HG03457 (cell line): ENCODE data around the gene GAN.
"Not testable (repeated sequence)": the region's sequence is repeated elsewhere in the genome, so short reads cannot be mapped to it uniquely, and the experiment has no call there.

Experiments
- ATAC-seq: cut with Tn5 transposase; IDR thresholded peaks from one replicate; pipeline ENCODE4 v1.9.1; 2021; ENCODE audit warnings: moderate number of reproducible peaks; ENCODE audit not compliant: unreplicated experiment

The GAN gene

DNA sequence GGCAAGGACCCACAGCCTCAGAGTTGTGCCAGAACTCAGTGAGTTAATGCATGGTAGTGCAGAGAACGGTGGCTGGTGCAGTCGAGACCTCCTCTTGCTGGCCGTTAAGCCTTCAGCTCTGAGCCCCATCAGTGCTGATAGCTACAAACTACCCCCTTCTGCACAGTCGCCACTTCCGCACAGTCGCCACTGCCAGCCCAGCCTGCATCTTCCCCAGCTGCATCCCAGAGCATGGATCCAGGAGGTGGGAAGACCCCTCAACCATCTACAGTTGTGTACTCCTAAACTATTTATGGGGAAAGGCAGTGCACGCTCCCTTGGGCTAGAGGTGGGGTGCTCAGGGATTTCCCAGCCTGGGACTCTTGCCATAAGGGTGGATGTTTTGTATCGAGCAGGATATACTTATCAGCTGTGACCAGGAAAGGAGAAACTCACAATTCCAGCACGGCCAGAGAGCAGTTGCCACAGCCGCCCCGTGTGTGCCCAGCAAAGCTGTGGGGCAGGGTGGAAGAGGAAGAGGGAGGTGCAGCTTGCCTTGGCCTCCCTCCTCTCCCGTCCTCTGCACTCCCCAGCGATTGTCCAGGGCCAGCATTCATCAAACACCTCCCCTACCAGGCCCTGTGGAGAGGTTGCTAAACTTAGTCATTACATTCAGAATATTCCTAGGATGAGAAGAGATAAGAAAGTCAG lies 80.3 kb downstream of the GAN start:
- ATAC-seq: no peak

DNA sequence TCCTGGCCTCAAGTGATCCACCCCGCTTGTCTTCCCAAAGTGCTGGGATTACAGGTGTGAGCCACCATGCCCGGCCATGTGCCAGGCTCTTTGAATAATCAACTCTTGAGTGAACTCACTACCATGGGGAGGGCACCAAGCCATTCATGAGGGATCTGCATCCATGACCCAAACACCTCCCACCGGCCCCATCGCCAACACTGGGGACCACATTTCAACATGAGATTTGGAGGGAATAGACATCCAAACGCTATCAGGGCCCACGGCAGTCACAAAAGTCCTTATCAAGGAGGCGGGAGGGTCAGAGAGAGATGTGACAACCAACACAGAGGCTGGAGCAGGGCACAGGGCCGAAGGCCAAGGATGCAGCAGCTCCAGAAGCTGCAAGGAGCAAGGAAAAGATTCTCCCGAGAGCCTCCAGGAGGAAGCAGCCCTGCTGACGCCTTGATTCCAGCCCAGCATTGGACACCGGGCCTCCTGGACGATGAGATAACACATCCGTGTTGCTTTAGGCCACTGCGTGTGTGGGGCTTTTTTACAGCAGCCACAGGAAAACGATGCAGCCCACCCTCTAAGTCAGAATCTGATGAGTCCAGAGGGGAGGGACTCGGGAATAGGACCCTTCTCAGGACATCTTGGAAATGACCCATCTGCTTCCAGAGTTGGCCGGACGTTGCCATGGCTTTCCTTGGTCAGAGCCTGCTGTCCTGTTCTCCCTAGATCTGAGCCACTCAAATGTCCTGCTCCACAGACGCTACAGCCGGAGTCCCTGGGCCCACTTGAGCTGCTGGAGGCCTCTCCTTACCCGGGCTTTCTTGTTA lies 82.5 kb downstream of the GAN start:
- no peak for ATAC-seq

DNA sequence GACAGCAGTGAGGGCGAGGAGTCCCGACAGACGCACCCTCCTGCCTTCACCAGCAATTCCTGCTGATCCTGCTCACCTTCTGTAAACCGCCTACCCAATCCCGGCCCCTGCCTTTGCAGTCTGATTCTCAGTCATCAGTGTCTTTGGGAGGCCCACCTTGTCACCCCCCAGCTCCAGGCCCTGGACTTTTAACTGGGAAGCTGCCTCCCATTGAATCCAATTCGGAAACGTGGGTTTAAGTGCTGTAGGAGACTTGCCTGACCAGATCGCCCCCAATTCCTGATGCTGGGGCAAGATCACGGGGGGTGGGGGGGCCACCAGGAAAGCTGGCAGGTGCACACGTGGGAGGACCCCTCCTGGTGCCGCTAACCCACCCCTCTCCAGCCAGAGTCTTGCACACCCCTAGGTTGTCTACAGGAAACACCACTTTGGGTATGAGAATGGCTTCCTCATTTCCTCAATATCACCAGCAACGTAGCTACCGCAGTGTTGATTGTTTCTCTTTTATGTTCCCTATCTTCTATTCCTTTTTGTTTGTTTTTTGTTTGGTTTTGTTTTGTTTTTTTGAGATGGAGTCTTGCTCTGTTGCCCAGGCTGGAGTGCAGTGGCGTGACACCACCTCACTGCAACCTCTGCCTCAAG lies 83.2 kb downstream of the GAN start:
- ATAC-seq: no peak

DNA sequence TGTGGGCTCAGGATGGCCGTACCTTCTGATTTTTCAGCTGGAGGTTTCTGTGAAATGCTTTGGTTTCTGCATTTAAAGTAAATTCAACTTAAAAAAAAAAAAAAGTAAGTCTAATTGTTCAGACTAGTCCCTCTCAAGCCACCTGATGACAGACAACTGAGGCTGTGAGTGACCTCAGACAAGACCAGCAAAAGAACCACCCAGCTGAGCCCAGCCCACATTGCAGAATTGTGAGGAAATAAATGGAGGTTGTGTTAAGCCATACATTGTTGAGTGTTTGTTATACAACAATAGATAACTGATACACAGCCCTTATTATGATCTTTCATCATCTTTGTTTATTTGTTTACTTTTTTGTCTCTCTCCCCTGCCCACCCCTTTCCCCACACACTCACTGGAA lies 85.1 kb downstream of the GAN start:
- no peak for ATAC-seq

DNA sequence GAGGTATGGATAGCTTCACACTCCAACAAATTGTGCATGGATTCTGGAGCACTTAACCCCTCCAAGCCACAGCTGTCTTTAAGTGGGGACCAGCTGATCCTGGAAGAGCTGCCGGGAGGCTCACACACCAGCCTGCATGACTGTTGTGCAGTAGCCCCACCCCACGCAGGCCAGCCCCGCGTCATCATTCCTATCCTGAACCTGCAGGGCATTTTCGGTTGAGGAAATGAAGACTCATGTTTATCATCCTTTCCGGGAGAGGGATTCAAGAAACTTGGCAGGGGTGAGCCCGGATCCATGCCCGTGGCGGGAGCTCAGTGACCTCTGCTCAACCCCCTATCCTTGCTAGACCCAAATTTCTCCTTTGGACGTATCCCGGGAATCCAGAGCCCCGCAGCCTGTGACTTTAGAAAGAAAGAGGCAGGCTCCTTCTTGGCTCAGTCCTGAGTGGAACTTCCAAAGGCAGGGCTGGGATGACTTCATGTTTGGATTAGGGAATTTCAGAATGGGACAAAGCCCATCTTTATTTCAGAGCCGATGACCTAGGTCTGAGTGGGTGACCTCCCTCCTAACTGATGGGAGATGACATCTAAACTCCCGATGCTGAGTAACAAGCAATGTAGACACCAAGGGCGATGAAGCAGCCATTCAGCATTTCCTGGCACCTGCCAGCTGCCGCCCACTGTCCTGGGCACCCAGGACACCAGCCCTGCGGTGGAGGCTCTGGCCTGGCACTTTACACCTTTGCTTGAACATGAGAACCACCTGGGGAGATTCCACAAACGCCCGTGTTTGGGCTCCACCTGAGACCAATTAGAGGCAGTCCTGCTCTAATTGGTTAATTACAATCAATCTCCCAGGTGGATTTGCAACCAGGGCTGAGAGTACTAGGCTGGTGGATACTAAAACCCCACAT lies 86.5 kb downstream of the GAN start:
- no peak for ATAC-seq

DNA sequence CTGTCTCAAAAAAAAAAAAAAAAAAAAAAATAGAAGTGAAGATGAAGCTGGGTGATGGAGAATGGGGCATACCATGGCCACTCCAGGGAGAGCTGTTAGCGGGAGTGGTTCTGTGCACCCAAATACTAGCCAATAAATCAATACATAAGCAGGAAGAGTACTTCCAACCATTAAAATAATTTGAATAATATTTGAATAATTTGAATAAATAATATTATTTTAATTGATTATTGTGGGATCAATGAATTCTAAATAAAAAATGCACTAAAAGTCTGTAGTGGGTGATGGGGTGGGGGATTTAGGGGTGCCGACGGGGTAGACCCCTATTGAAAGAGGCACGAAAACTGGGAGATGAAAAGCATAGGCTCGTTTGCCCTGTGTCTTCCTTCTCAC lies 88.4 kb downstream of the GAN start:
- ATAC-seq: no peak

DNA sequence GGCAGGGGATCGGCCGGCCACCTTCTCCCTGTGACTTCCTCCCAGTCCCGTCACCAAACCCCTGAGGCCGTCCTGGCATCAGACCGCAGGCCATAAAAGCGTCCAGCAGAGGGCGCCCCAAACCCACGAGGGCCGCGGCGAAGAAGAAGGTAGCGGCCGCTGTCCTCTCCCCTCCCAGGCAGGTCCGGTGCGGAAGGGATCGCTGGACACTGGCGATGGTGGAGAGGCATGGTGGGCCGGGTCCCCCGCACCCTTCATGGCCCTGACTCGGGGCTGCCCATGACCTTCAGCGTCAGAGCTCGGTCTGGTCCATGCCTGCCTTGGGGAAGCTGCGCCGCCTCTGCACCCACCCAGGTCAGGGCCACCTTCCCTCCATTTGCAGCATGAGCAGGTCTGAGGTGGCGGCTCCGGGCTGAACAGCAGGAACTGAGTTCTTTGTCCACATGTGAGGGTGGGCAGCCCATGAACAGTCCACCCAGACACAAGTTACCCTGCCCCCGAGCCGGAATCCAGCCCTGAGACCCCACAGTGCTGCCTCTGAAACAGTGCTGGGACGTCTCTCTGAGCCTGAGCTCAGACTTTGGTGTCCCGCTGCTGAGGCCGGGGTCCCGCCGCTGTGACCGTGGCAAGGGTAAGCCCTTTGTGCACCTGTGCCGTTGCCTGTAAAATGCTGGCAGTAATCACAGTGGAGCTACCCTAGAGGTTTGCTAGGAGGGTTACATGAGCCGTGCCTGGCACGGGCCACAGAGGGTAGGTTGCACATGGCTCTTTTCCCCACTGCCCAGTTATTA lies 89.0 kb downstream of the GAN start:
- ATAC-seq: peak; percentile 57

DNA sequence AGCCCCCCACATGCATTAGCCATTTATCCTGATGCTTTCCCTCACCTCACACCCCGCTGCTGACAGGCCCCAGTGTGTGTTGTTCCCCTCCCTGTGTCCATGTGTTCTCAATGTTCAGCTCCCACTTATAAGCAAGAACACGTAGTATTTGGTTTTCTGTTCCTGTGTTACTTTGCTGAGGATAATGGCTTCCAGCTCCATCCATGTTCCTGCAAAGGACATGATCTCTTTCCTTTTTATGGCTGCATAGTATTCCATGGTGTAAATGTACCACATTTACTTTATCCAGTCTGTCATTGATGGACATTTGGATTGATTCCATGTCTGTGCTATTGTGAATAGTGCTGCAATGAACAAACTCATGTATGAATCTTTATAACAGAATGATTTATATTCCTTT lies 90.2 kb downstream of the GAN start:
- ATAC-seq: not testable (repeated sequence)

DNA sequence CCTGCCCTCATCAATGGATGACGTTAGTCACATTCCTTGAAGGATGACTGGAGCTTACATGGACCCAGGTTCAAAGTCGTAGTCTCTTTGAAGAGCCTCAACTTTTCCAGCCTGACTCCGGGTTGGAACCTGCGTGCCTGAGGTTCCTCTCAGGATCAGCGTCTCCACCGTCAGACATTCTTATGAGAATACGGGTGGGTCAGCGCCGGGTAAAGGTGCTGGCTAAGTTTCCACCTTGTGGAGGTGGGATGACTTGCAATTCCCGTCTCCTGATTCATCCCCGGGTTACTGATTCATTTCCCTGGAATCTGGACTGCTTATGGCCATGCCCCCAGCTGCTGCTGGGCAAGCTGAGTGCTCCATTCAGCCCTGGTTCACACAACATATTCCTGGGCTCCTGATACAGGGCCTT lies 90.9 kb downstream of the GAN start:
- ATAC-seq: no peak

DNA sequence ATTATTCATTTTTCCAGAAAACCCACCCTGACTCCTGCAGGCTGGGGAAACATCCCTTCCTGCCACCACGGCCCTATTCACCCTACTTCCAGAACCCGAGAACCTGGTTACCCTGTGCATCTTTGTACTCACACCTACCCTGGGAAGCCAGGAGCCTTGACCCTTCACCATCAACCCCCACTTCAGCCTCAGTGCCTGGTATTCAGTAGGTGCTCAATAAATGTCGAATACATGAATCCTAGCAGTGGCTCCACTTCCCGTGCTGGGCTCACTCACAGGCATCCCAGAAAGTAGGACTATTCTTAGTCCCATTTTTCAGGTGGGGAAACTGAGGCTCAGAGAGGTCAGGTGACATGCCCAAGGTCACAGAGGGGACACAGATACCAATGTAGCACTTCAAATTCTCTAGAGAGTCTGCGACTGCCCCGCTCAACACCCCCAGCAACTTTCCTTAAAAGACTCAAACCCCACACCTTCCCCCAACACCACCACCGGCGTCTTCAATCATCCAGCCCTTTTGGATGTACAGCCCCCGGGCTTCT lies 93.7 kb downstream of the GAN start:
- ATAC-seq: no peak

DNA sequence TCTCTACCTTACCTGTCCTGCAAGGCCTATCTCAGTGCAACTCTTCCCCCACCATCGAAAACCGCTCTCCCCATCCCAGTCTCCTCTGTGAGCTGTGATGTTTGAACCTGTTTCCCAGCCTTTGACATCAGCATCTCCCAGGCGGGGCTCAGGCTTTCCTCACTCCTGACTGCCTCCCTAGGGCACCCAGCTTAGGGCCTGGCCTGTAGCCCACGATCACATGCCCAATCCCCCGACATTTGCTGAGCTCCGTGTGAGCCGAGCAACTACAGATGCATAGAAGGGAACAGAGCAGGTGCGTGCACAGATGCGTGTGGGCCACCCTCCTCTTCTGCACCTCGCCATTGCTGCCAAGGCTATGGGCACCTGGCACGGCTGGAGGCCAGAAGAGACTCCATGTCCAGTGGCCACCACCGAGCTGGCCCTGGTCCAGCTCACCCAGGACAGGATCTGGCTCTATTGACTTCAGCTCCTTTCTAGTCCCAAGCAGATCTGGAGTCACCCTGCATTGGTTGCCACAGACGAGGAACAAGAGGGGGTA lies 94.3 kb downstream of the GAN start:
- ATAC-seq: no peak

DNA sequence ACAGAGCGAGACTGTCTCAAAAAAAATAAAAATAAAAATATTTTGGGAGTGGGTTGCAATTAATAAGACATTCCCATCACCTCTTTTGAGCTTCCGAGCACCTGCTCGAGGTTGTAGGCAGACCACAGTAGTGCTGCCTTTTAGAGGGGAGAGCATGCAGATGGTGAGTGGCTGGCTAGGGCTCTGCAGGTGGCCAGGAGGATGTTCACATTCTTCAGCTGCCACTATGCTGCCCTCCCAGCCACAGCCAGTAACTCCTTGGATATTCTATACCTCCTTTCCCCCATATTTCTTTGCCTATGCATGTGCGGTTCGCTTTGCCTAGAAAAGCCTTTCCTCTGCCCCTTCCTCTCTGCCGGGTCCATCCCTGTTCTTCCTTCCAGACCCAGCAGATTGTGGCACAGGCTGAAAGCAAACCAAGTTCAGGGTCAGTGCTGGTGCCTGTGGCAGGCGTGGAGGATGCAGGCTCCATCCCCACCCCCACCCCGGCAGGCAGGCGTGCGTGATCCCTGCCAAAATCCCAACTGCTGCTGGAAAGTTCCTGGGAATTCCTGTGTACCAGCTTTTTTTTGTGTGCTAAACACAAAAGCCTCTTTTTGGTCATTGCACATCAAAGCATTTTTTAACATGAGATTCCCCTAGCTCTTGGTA lies 96.0 kb downstream of the GAN start:
- no peak for ATAC-seq

DNA sequence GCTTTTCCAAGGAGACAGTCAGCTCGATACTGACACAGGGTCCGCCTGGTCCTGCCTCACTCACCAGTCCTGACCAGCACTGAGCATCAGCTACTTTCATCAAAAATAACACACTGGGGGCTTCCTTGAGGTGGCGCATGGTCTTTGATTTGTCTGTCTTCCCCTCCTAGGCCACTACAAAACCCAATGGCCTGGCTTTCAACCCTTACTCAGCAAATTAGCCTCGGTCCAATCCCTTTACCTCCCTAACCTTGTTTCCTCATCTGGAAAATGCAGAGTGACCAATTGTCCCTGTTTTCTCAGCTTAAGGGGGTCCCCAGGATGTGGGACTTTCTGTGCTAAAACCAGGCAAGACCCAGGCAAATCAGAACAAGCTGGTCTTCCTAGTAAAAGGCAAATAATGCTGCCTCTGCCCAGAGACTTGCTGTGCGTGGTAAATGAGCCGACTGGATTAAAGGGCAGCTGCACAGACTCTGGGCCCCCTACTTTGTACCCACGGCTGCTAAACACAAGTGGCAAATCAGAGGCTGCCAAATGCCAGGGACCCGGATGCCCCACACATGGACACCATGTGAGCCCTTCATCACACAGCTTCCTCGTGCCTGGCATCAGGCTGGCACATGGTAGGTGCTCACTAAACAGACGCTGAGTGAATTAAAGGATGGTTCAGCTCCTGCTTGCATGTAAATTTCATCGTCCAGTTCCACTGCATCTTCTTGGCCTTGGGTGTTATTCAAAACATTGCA lies 98.7 kb downstream of the GAN start:
- no peak for ATAC-seq

DNA sequence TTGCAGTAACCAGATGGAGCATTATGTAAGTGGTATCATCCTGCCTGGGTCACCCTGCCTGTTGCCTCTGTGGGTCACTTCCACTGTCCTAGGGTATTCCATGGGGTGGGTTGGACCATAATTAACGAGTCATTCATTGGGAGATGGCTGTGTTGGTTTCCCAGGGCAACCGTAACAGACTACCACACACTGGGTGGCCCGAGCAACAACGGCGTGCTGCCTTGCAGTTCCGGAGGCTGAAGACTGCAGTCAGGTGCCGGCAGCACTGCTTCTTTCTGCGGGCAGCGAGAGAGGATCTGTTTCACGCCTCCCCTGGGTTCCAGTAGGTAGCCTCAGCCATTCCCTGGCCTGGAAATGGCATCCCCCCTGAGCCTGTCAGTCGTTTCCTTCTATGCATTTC lies 101.0 kb downstream of the GAN start:
- ATAC-seq: no peak

DNA sequence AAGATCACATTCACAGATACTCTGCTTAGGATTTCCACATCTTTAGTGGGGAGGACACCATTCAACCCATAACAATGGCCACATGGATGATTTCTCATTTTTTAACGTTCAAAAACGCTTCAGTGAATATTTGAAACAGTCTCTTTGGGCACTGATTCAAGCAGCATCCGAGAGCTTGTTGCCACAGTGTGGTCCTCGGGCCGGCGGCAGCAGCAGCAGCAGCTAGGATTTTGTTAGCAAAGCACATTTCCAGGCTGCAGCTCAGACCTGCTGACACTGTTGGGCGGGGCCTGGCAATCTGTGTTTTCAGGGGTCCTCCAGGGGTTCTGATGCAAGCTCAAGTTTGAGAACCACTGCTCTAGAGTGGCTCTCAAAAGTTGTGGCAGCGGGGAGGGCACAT lies 102.0 kb downstream of the GAN start:
- no peak for ATAC-seq

DNA sequence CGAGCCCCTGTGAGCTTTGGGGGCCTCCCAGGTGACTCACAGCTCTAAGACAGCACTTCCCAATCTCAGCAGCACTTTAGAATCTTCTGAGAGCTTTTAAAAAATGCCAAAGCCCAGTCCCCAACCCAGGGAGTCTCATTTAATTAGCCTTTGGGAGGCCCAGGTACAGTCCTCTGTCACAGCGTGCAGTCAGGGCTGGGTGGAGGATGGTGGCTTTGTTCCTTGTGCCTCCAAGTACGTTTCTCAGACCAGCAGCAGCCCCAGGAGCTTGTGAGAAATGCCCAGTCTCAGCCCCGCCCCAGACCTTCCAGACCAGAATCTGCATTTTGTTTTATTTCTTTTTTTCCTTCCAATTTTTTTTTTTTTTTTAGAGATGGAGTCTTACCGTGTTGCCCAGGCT lies 102.4 kb downstream of the GAN start:
- ATAC-seq: no peak

DNA sequence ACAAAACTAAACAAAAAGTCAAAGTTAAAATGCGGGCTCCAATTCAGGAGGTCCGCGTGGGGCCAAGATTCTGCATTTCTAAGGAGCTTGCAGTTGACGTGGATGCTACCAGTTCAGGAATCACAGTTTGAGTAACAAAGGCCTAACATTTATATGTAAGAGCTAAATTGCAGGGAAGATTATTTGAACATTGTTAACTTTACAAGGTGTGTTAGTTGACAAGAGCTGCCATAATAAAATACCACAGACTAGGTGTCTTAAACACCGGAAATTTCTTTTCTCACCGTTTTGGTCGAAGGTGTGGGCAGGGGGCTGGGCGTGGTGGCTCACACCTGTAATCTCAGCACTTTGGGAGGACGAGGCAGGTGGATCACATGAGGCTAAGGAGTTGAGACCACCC lies 105.0 kb downstream of the GAN start:
- no peak for ATAC-seq

DNA sequence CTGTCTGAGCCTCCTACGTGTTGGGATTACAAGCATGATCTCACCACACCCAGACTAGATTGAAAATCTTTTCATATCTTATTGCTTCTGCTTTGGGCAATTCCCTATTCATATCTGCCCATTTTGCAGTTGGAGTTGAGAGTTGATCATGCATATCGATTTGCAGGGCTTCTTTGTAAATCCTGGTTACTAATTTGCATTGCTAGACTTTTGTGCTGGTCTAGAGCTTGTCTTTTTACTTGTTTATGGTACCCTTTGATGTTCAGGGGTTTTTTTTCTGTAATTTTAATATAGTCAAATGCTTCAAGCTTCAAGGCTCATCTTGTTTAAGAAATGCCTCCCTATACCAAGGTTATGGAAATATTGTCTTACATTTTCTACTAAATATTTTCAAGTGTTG lies 106.4 kb downstream of the GAN start:
- ATAC-seq: no peak

DNA sequence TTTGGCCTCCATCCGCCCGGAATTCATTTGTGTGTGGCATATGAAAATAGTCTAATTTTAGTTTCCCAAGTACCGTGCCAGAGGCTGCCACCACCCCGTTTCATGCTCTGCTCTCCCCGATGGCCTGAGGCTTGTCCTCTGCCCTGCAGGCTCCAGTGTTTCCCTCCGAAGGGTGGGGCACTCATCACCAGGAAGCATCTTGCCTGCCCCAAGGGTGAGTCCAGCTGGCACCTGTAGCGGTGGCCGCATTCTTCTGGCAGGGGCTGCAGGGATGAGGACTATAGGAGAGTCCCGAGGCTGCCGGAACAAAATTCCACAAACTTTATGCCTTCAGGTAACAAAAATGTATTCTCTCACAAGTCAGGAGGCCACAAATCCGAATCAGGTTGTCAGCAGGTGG lies 106.8 kb downstream of the GAN start:
- ATAC-seq: no peak
